SK-N-SH treated with all-trans-retinoic acid at 6 μM for 48 hours (cell line): Measurements from ENCODE around the gene SRCAP.

Source experiments
- RARB ChIP-seq: fragments of 250-450 bp; sonication (Bioruptor Pico); IDR thresholded peaks from 2 replicates; pipeline ENCODE4 v1.8.0; 2021; ENCODE audit warnings: mild to moderate bottlenecking, moderate library complexity
- ZC3H10 ChIP-seq: fragments of 250-450 bp; sonication (Bioruptor Pico); IDR thresholded peaks from 2 replicates; pipeline ENCODE4 v1.5.1; 2021; ENCODE audit warnings: mild to moderate bottlenecking, moderate library complexity
- ZFP30 ChIP-seq: fragments of 450-650 bp; formaldehyde crosslinking; IDR thresholded peaks from 2 replicates; pipeline ENCODE4 v1.5.0; 2022; ENCODE audit warnings: mild to moderate bottlenecking, moderate library complexity

DNA sequence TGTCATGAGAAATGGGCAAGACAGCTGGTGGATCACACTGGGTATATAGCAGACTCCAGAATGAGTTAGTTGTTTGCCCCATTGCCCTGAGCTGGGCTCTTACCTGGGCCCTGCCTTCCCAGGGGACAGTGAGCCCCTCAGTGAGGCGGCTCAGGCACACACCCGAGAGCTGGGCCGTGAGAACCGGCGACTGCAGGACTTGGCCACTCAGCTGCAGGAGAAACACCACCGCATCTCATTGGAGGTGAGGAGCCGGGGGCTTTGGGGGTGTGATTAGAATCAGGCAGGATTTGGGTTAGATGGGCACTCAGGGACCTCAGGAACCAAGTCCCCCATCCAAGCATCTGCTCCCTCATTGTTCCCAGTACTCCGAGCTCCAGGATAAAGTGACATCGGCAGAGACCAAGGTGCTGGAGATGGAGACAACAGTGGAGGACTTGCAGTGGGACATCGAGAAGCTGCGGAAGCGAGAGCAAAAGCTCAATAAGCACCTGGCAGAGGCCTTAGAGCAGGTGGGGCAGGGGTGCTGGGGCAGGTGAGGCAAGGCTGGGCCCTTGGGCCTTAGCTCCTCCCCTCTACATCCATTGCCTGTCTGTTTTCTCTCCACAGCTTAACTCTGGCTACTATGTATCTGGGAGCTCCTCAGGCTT is 66.0 kb downstream of the SRCAP start:
- no peak for TF ChIP-seq RARB (CRISPR knock-in tag)
- no peak for TF ChIP-seq ZC3H10 (CRISPR knock-in tag)
- TF ChIP-seq ZFP30 (CRISPR knock-in tag): no peak
